ENCODE results near the gene DCLK3. TPM values are rescaled to one million over a fixed set of nuclear protein-coding genes. Genes with fewer than 3 reads are reported as not detected.

The DCLK3 gene
- total RNA-seq, 2 donors from 2014 or later, result 2.1 to 3.9 TPM

- no peak for TF ChIP-seq CTCF (conservative IDR thresholded peaks at IDR 0.05)
- Histone ChIP-seq H3K4me3 (ENCODE audit: low read length) (no peak overlapping the region), H3K9me3 (ENCODE audit: control insufficient read depth, low read length) (peaks cover 18% of the 10 kb centered on the region), H3K27ac (ENCODE audit: low read depth, low read length) (no peak overlapping the region), H3K36me3 (ENCODE audit: control insufficient read depth, insufficient read depth, low read length) (no peaks in the 10 kb centered on the region), H3K9ac (ENCODE audit: extremely low read depth, low read length, poor library complexity, severe bottlenecking) (no peak overlapping the region), H3K4me1 (ENCODE audit: control insufficient read depth, insufficient read depth, low read length) (no peaks in the 10 kb centered on the region), H3K27me3 (ENCODE audit: control insufficient read depth, insufficient read depth, low read length, poor library complexity, severe bottlenecking) (no peaks in the 10 kb centered on the region)
- peak; percentile 14 for DNase-seq
- WGBS, 2 experiments (ENCODE audit: insufficient coverage in 1 of 2, insufficient read length in 1 of 2), result 96 to 98% methylated on average over 5 of the region's 5 CpGs
- Mint-ChIP-seq H3K27ac (no peak overlapping the region), H3K4me3 (no peak overlapping the region), H3K9me3 (peaks cover 18% of the 10 kb centered on the region), H3K36me3 (ENCODE audit: low read depth) (no peaks in the 10 kb centered on the region), H3K4me1 (no peaks in the 10 kb centered on the region), H3K27me3 (ENCODE audit: insufficient read depth) (no peaks in the 10 kb centered on the region)
Measured at GRCh38 chr3:36803091-36803791, 38.9 kb upstream of the DCLK3 start.

GRCh38 chr3:36800533-36801116, 36.3 kb upstream of the DCLK3 start:
- DNase-seq, result no peak
- no peak overlapping the region for H3K4me3 ChIP-seq (ENCODE audit: low read length)
- H3K27me3 Mint-ChIP-seq (ENCODE audit: insufficient read depth), result no peaks in the 10 kb centered on the region
- no peak overlapping the region for H3K9ac ChIP-seq (ENCODE audit: extremely low read depth, low read length, poor library complexity, severe bottlenecking)
- 84% methylated on average over 2 to 3 of the region's 3 CpGs for WGBS, 2 experiments (ENCODE audit: insufficient coverage in 1 of 2, insufficient read length in 1 of 2)
- H3K4me1 Mint-ChIP-seq, result no peaks in the 10 kb centered on the region
- TF ChIP-seq CTCF (conservative IDR thresholded peaks at IDR 0.05), result no peak
- H3K27ac ChIP-seq (ENCODE audit: low read depth, low read length), result no peak overlapping the region
- no peak overlapping the region for H3K4me3 Mint-ChIP-seq
- H3K9me3 Mint-ChIP-seq, result peaks cover 10% of the 10 kb centered on the region
- no peak overlapping the region for H3K27ac Mint-ChIP-seq
- peaks cover 8% of the 10 kb centered on the region for H3K9me3 ChIP-seq (ENCODE audit: control insufficient read depth, low read length)
- H3K27me3 ChIP-seq (ENCODE audit: control insufficient read depth, insufficient read depth, low read length, poor library complexity, severe bottlenecking), result no peaks in the 10 kb centered on the region
- H3K4me1 ChIP-seq (ENCODE audit: control insufficient read depth, insufficient read depth, low read length), result no peaks in the 10 kb centered on the region
- no peaks in the 10 kb centered on the region for H3K36me3 ChIP-seq (ENCODE audit: control insufficient read depth, insufficient read depth, low read length)
- H3K36me3 Mint-ChIP-seq (ENCODE audit: low read depth), result no peaks in the 10 kb centered on the region

GRCh38 chr3:36796881-36797280, 32.5 kb upstream of the DCLK3 start:
- H3K27me3 Mint-ChIP-seq (ENCODE audit: insufficient read depth), result no peaks in the 10 kb centered on the region

More at GRCh38 chr3:36796881-36797280, 32.5 kb upstream of the DCLK3 start:
- H3K27me3 ChIP-seq (ENCODE audit: control insufficient read depth, insufficient read depth, low read length, poor library complexity, severe bottlenecking), result no peaks in the 10 kb centered on the region
- no peak for TF ChIP-seq CTCF (conservative IDR thresholded peaks at IDR 0.05)
- H3K4me1 Mint-ChIP-seq, result no peaks in the 10 kb centered on the region
- H3K36me3 Mint-ChIP-seq (ENCODE audit: low read depth), result no peaks in the 10 kb centered on the region
- H3K9ac ChIP-seq (ENCODE audit: extremely low read depth, low read length, poor library complexity, severe bottlenecking), result no peak overlapping the region
- H3K27ac ChIP-seq (ENCODE audit: low read depth, low read length), result no peak overlapping the region
- H3K36me3 ChIP-seq (ENCODE audit: control insufficient read depth, insufficient read depth, low read length), result no peaks in the 10 kb centered on the region
- H3K9me3 Mint-ChIP-seq, result peaks cover 3% of the 10 kb centered on the region
- H3K4me3 ChIP-seq (ENCODE audit: low read length), result no peak overlapping the region
- no peak overlapping the region for H3K27ac Mint-ChIP-seq
- no peaks in the 10 kb centered on the region for H3K9me3 ChIP-seq (ENCODE audit: control insufficient read depth, low read length)
- no peak for DNase-seq
- H3K4me3 Mint-ChIP-seq, result no peak overlapping the region
- no peaks in the 10 kb centered on the region for H3K4me1 ChIP-seq (ENCODE audit: control insufficient read depth, insufficient read depth, low read length)

Measured in endodermal cell (in vitro differentiated cells).